HFFc6 (cell line): ENCODE data around the gene NME2. TPM values are rescaled to one million over a fixed set of nuclear protein-coding genes. Genes with fewer than 3 reads are reported as not detected.

Experiments used
- DNase-seq: peaks from one replicate; pipeline ENCODE4 v3.0.0-alpha.2; 2018
- H3K27ac Mint-ChIP-seq: 2 replicates; pipeline ENCODE4 v1.8.0; 2020; ENCODE audit warnings: mild to moderate bottlenecking, mixed read lengths
- H3K27me3 Mint-ChIP-seq: 2 replicates; pipeline ENCODE4 v1.8.0; 2021; ENCODE audit warnings: mild to moderate bottlenecking, moderate library complexity, mixed read lengths; ENCODE audit not compliant: insufficient read depth
- H3K36me3 Mint-ChIP-seq: 2 replicates; pipeline ENCODE4 v1.8.0; 2021; ENCODE audit warnings: low read depth, mixed read lengths
- H3K4me1 Mint-ChIP-seq: 2 replicates; pipeline ENCODE4 v1.8.0; 2020; ENCODE audit warnings: low read depth, mixed read lengths
- H3K4me3 Mint-ChIP-seq: 2 replicates; pipeline ENCODE4 v1.8.0; 2020; ENCODE audit warnings: mild to moderate bottlenecking, moderate library complexity, mixed read lengths
- H3K9me3 Mint-ChIP-seq: 2 replicates; pipeline ENCODE4 v1.8.0; 2020; ENCODE audit warnings: mild to moderate bottlenecking, mixed read lengths
- CTCF ChIP-seq: fragments of 200-600 bp; sonication (generic); IDR thresholded peaks from 2 replicates; pipeline ENCODE4 v1.5.0; 2021; ENCODE audit warnings: antibody characterized with exemption, mild to moderate bottlenecking
- total RNA-seq, 6 experiments: library from RNA; stranded (reverse); fragmentation: NEBNext Ultra II Directional; extraction: Animal tissue kit (Norgen Biotek cat#: 25700); gene quantifications; 2 replicates in 1 of 6; 3 replicates in 5 of 6; pipeline ENCODE4 v1.2.3, GENCODE V29; 2021

The NME2 gene
- total RNA-seq, 6 experiments from 2014 or later = 709 to 868 (median 778) TPM

- DNase-seq = no peak
- no peak overlapping the region for H3K4me3 Mint-ChIP-seq
- no peaks in the 10 kb centered on the region for H3K4me1 Mint-ChIP-seq
- no peak overlapping the region for H3K27ac Mint-ChIP-seq
- H3K27me3 Mint-ChIP-seq = no peaks in the 10 kb centered on the region
- H3K36me3 Mint-ChIP-seq = peaks cover 19% of the 10 kb centered on the region; the same call in 1 of the 2 replicates
- no peak for TF ChIP-seq CTCF
- no peaks in the 10 kb centered on the region for H3K9me3 Mint-ChIP-seq
Observed at GRCh38 chr17:51217946-51218345, 51.7 kb downstream of the NME2 start.

DNA sequence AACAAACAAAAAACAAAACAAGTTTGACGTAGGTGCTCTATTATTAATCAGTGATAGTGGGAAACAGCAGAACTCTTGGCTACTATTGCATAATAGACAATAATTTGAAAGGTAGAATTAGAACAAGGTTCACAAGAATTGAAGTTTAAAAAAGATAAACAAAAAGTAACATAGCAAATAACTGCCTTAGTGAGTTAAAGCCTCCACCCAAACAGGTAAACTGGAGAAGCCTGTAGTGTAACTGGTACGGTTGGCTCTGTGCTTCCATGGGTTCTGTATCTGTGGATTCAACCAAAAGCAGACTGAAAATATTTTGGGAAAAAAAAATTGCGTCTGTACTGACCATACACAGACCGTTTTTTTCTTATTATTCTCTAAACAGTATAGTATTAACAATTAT, 55.1 kb downstream of the NME2 start:
- TF ChIP-seq CTCF = no peak
- H3K36me3 Mint-ChIP-seq = peaks cover 34% of the 10 kb centered on the region
- H3K4me3 Mint-ChIP-seq = no peak overlapping the region
- no peak for DNase-seq
- H3K9me3 Mint-ChIP-seq = no peaks in the 10 kb centered on the region
- no peaks in the 10 kb centered on the region for H3K27me3 Mint-ChIP-seq
- peaks cover 14% of the 10 kb centered on the region for H3K4me1 Mint-ChIP-seq
- H3K27ac Mint-ChIP-seq = no peak overlapping the region

Other genes with a start within 250 kb of the NME2 start
- 10 to 100 TPM; 54.3 to 78.1 (median 61.3) TPM for gene SPAG9, start 45.5 kb upstream of the NME2 start, total RNA-seq
- 100 to 1,000 TPM; 309 to 358 (median 320) TPM for gene NME1, start 12.9 kb upstream of the NME2 start, total RNA-seq
- 1 to 10 TPM; 3.6 to 5.1 (median 4.5) TPM for gene MBTD1, start 93.6 kb downstream of the NME2 start, total RNA-seq
- 10 to 100 TPM; 24.7 to 38.5 (median 35.2) TPM for gene UTP18, start 94.1 kb downstream of the NME2 start, total RNA-seq